Embryonic facial prominence (tissue), 1 donor: ENCODE results near the gene DYSF.

ENCODE experiments used
- DNase-seq: peaks from one replicate; pipeline ENCODE4 v3.0.0-alpha.2; 2016; ENCODE audit errors: extremely low spot score

The DYSF gene

GRCh38 chr2:71691747-71692441 is 238.5 kb downstream of the DYSF start:
- DNase-seq, result no peak

GRCh38 chr2:71692621-71693277 is 239.4 kb downstream of the DYSF start:
- no peak for DNase-seq

GRCh38 chr2:71693286-71694270 is 240.2 kb downstream of the DYSF start:
- DNase-seq, result no peak

GRCh38 chr2:71694501-71695234 is 241.3 kb downstream of the DYSF start:
- DNase-seq, result no peak

GRCh38 chr2:71695235-71696120 is 242.1 kb downstream of the DYSF start:
- no peak for DNase-seq

- DNase-seq, result no peak
These were observed 243.0 kb downstream of the DYSF start for GRCh38 chr2:71696381-71696780.

- no peak for DNase-seq
These were observed 244.0 kb downstream of the DYSF start for GRCh38 chr2:71697106-71698004.

- no peak for DNase-seq
These were observed 246.1 kb downstream of the DYSF start for GRCh38 chr2:71699428-71699827.

- DNase-seq, result no peak
These were observed 246.8 kb downstream of the DYSF start for GRCh38 chr2:71700041-71700657.

- DNase-seq, result no peak
These were observed 247.5 kb downstream of the DYSF start for GRCh38 chr2:71700658-71701397.

GRCh38 chr2:71702071-71702970 is 249.0 kb downstream of the DYSF start:
- DNase-seq, result no peak

- no peak for DNase-seq
These were observed 249.9 kb downstream of the DYSF start for GRCh38 chr2:71702971-71703898.

- DNase-seq, result no peak
These were observed 250.8 kb downstream of the DYSF start for GRCh38 chr2:71704131-71704561.

- no peak for DNase-seq
These were observed 251.3 kb downstream of the DYSF start for GRCh38 chr2:71704688-71705087.

GRCh38 chr2:71705171-71705960 is 252.0 kb downstream of the DYSF start:
- no peak for DNase-seq
